IPS-15b (cell line): ENCODE measurements around the gene NBAS.
"Not testable (repeated sequence)": the region's sequence is repeated elsewhere in the genome, so short reads cannot be mapped to it uniquely, and the experiment has no call there.

Source experiments
- H3K27me3 ChIP-seq: one replicate; pipeline ENCODE4 v1.6.1; 2013; ENCODE audit warnings: low read length; ENCODE audit not compliant: control insufficient read depth, insufficient read depth
- H3K36me3 ChIP-seq: one replicate; pipeline ENCODE4 v1.6.1; 2013; ENCODE audit warnings: low read length; ENCODE audit not compliant: control insufficient read depth, insufficient read depth
- H3K4me1 ChIP-seq: one replicate; pipeline ENCODE4 v1.6.1; 2013; ENCODE audit warnings: mild to moderate bottlenecking, low read length; ENCODE audit not compliant: control insufficient read depth, insufficient read depth
- H3K4me3 ChIP-seq: one replicate; pipeline ENCODE4 v1.5.1; 2013; ENCODE audit warnings: low read depth, low read length
- H3K9ac ChIP-seq: one replicate; pipeline ENCODE4 v1.6.1; 2013; ENCODE audit warnings: low read depth, mild to moderate bottlenecking, low read length
- H3K9me3 ChIP-seq: one replicate; pipeline ENCODE4 v1.6.1; 2013; ENCODE audit warnings: mild to moderate bottlenecking, low read length; ENCODE audit not compliant: control insufficient read depth, insufficient read depth

Gene NBAS

GRCh38 chr2:15553519-15553918 lies 7.6 kb downstream of the NBAS start:
- Histone ChIP-seq H3K36me3 (no peaks in the 10 kb centered on the region), H3K4me3 (no peak overlapping the region), H3K9me3 (no peaks in the 10 kb centered on the region), H3K4me1 (no peaks in the 10 kb centered on the region), H3K9ac (no peak overlapping the region), H3K27me3 (no peaks in the 10 kb centered on the region)

- H3K36me3 ChIP-seq: no peaks in the 10 kb centered on the region
- no peak overlapping the region for H3K9ac ChIP-seq
- H3K4me1 ChIP-seq: no peaks in the 10 kb centered on the region
- H3K9me3 ChIP-seq: no peaks in the 10 kb centered on the region
- H3K4me3 ChIP-seq: no peak overlapping the region
- H3K27me3 ChIP-seq: no peaks in the 10 kb centered on the region
Observed at GRCh38 chr2:15548974-15549373, 12.2 kb downstream of the NBAS start.

- Histone ChIP-seq H3K27me3 (no peaks in the 10 kb centered on the region), H3K9me3 (no peaks in the 10 kb centered on the region), H3K9ac (no peak overlapping the region), H3K36me3 (no peaks in the 10 kb centered on the region), H3K4me3 (no peak overlapping the region), H3K4me1 (peaks cover 3% of the 10 kb centered on the region)
Observed at GRCh38 chr2:15547115-15547876, 13.8 kb downstream of the NBAS start.

GRCh38 chr2:15546297-15547098 lies 14.6 kb downstream of the NBAS start:
- Histone ChIP-seq H3K9me3 (no peaks in the 10 kb centered on the region), H3K36me3 (no peaks in the 10 kb centered on the region), H3K9ac (no peak overlapping the region), H3K4me1 (peaks cover 3% of the 10 kb centered on the region), H3K27me3 (no peaks in the 10 kb centered on the region), H3K4me3 (no peak overlapping the region)

- H3K9ac ChIP-seq: no peak overlapping the region
- H3K27me3 ChIP-seq: no peaks in the 10 kb centered on the region
- no peaks in the 10 kb centered on the region for H3K36me3 ChIP-seq
- H3K9me3 ChIP-seq: no peaks in the 10 kb centered on the region
- peaks cover 3% of the 10 kb centered on the region for H3K4me1 ChIP-seq
- H3K4me3 ChIP-seq: no peak overlapping the region
Observed at GRCh38 chr2:15544227-15544626, 16.9 kb downstream of the NBAS start.

GRCh38 chr2:15543541-15543940 lies 17.6 kb downstream of the NBAS start:
- Histone ChIP-seq H3K36me3 (no peaks in the 10 kb centered on the region), H3K27me3 (no peaks in the 10 kb centered on the region), H3K4me3 (no peak overlapping the region), H3K9ac (no peak overlapping the region), H3K4me1 (peaks cover 3% of the 10 kb centered on the region), H3K9me3 (no peaks in the 10 kb centered on the region)

- no peaks in the 10 kb centered on the region for H3K9me3 ChIP-seq
- H3K9ac ChIP-seq: no peak overlapping the region
- H3K27me3 ChIP-seq: no peaks in the 10 kb centered on the region
- no peak overlapping the region for H3K4me3 ChIP-seq
- peaks cover 3% of the 10 kb centered on the region for H3K4me1 ChIP-seq
- no peaks in the 10 kb centered on the region for H3K36me3 ChIP-seq
Observed at GRCh38 chr2:15543053-15543452, 18.1 kb downstream of the NBAS start.

- not testable (repeated sequence) for H3K4me3 ChIP-seq, H3K9me3 ChIP-seq, H3K4me1 ChIP-seq, H3K36me3 ChIP-seq, H3K9ac ChIP-seq, H3K27me3 ChIP-seq
Observed at GRCh38 chr2:15542269-15542668, 18.9 kb downstream of the NBAS start.

GRCh38 chr2:15540523-15540922 lies 20.6 kb downstream of the NBAS start:
- not testable (repeated sequence) for H3K4me3 ChIP-seq, H3K9ac ChIP-seq, H3K4me1 ChIP-seq, H3K27me3 ChIP-seq, H3K9me3 ChIP-seq, H3K36me3 ChIP-seq

- no peaks in the 10 kb centered on the region for H3K27me3 ChIP-seq
- H3K36me3 ChIP-seq: no peaks in the 10 kb centered on the region
- H3K4me1 ChIP-seq: peaks cover 3% of the 10 kb centered on the region
- H3K9ac ChIP-seq: no peak overlapping the region
- H3K4me3 ChIP-seq: no peak overlapping the region
- no peaks in the 10 kb centered on the region for H3K9me3 ChIP-seq
Observed at GRCh38 chr2:15539999-15540398, 21.1 kb downstream of the NBAS start.

GRCh38 chr2:15538792-15539191 lies 22.3 kb downstream of the NBAS start:
- no peak overlapping the region for H3K9ac ChIP-seq
- no peaks in the 10 kb centered on the region for H3K36me3 ChIP-seq
- H3K9me3 ChIP-seq: no peaks in the 10 kb centered on the region
- H3K4me3 ChIP-seq: no peak overlapping the region
- H3K27me3 ChIP-seq: no peaks in the 10 kb centered on the region
- H3K4me1 ChIP-seq: peaks cover 3% of the 10 kb centered on the region

- no peaks in the 10 kb centered on the region for H3K27me3 ChIP-seq
- no peak overlapping the region for H3K9ac ChIP-seq
- no peaks in the 10 kb centered on the region for H3K4me1 ChIP-seq
- no peaks in the 10 kb centered on the region for H3K9me3 ChIP-seq
- no peaks in the 10 kb centered on the region for H3K36me3 ChIP-seq
- H3K4me3 ChIP-seq: no peak overlapping the region
Observed at GRCh38 chr2:15533860-15534480, 27.2 kb downstream of the NBAS start.
